Muscle layer of colon (tissue), 2 donors: ENCODE data around the gene DSCAM.

ENCODE experiments used
- H3K27ac ChIP-seq: one replicate; pipeline ENCODE4 v1.7.0; 2013; ENCODE audit warnings: low read depth, mild to moderate bottlenecking, low read length, moderate library complexity
- H3K27me3 ChIP-seq, 2 donors: one replicate each; pipeline ENCODE4 v1.7.0; 2013; ENCODE audit warnings: low read length in 2 of 2, mild to moderate bottlenecking in 2 of 2; ENCODE audit not compliant: insufficient read depth in 2 of 2, control insufficient read depth in 1 of 2
- H3K36me3 ChIP-seq: one replicate; pipeline ENCODE4 v1.7.0; 2013; ENCODE audit warnings: mild to moderate bottlenecking, low read length; ENCODE audit not compliant: insufficient read depth
- H3K4me1 ChIP-seq: one replicate; pipeline ENCODE4 v1.7.0; 2013; ENCODE audit warnings: mild to moderate bottlenecking, low read length; ENCODE audit not compliant: insufficient read depth
- H3K4me3 ChIP-seq, 2 donors: one replicate each; pipeline ENCODE4 v1.7.0; 2013; ENCODE audit warnings: low read length in 2 of 2, low read depth in 1 of 2, mild to moderate bottlenecking in 1 of 2, moderate library complexity in 1 of 2
- H3K9ac ChIP-seq: one replicate; pipeline ENCODE4 v1.7.0; 2013; ENCODE audit warnings: low read length
- H3K9me3 ChIP-seq: one replicate; pipeline ENCODE4 v1.7.0; 2013; ENCODE audit warnings: mild to moderate bottlenecking, low read length
- donor health status: abdominal sarcoma.
- donor health status: Adenocarcinoma of cecum.

The DSCAM gene

GRCh38 chr21:40729761-40730425, 117.1 kb downstream of the DSCAM start:
- no peaks in the 10 kb centered on the region for H3K36me3 ChIP-seq
- no peaks in the 10 kb centered on the region for H3K4me1 ChIP-seq
- H3K9ac ChIP-seq, result no peak overlapping the region
- no peaks in the 10 kb centered on the region for H3K9me3 ChIP-seq
- H3K27me3 ChIP-seq, result no peaks in the 10 kb centered on the region
- H3K4me3 ChIP-seq, result no peak overlapping the region
- H3K27ac ChIP-seq, result no peak overlapping the region

GRCh38 chr21:40723966-40724365, 123.0 kb downstream of the DSCAM start:
- H3K9ac ChIP-seq, result no peak overlapping the region
- no peaks in the 10 kb centered on the region for H3K9me3 ChIP-seq
- no peaks in the 10 kb centered on the region for H3K36me3 ChIP-seq
- no peak overlapping the region for H3K27ac ChIP-seq
- H3K4me1 ChIP-seq, result no peaks in the 10 kb centered on the region
- no peak overlapping the region for H3K4me3 ChIP-seq
- no peaks in the 10 kb centered on the region for H3K27me3 ChIP-seq

- no peaks in the 10 kb centered on the region for H3K4me1 ChIP-seq
- H3K4me3 ChIP-seq, result no peak overlapping the region
- H3K36me3 ChIP-seq, result no peaks in the 10 kb centered on the region
- H3K27me3 ChIP-seq, result no peaks in the 10 kb centered on the region
- H3K9ac ChIP-seq, result no peak overlapping the region
- H3K27ac ChIP-seq, result no peak overlapping the region
- H3K9me3 ChIP-seq, result no peaks in the 10 kb centered on the region
Measured at GRCh38 chr21:40723317-40723716, 123.6 kb downstream of the DSCAM start.

GRCh38 chr21:40719615-40720014, 127.3 kb downstream of the DSCAM start:
- Histone ChIP-seq H3K4me3 (no peak overlapping the region), H3K27me3 (no peaks in the 10 kb centered on the region), H3K27ac (no peak overlapping the region), H3K9ac (no peak overlapping the region), H3K36me3 (no peaks in the 10 kb centered on the region), H3K4me1 (no peaks in the 10 kb centered on the region), H3K9me3 (no peaks in the 10 kb centered on the region)

- H3K27me3 ChIP-seq, result no peaks in the 10 kb centered on the region
- H3K9me3 ChIP-seq, result no peaks in the 10 kb centered on the region
- H3K4me1 ChIP-seq, result no peaks in the 10 kb centered on the region
- H3K4me3 ChIP-seq, result no peak overlapping the region
- H3K36me3 ChIP-seq, result no peaks in the 10 kb centered on the region
- H3K27ac ChIP-seq, result no peak overlapping the region
- H3K9ac ChIP-seq, result no peak overlapping the region
Measured at GRCh38 chr21:40717028-40717427, 129.9 kb downstream of the DSCAM start.

GRCh38 chr21:40714536-40714935, 132.4 kb downstream of the DSCAM start:
- Histone ChIP-seq H3K27ac (no peak overlapping the region), H3K4me3 (no peak overlapping the region)

GRCh38 chr21:40707656-40708244, 139.2 kb downstream of the DSCAM start:
- H3K27me3 ChIP-seq, result no peaks in the 10 kb centered on the region
- H3K4me1 ChIP-seq, result no peaks in the 10 kb centered on the region
- no peak overlapping the region for H3K27ac ChIP-seq
- H3K9ac ChIP-seq, result no peak overlapping the region
- H3K4me3 ChIP-seq, result no peak overlapping the region
- H3K9me3 ChIP-seq, result no peaks in the 10 kb centered on the region
- no peaks in the 10 kb centered on the region for H3K36me3 ChIP-seq

More at GRCh38 chr21:40714536-40714935, 132.4 kb downstream of the DSCAM start:
- no peaks in the 10 kb centered on the region for H3K9me3 ChIP-seq
- H3K4me1 ChIP-seq, result no peaks in the 10 kb centered on the region
- no peaks in the 10 kb centered on the region for H3K27me3 ChIP-seq
- no peaks in the 10 kb centered on the region for H3K36me3 ChIP-seq
- no peak overlapping the region for H3K9ac ChIP-seq

GRCh38 chr21:40706806-40707655, 139.9 kb downstream of the DSCAM start:
- Histone ChIP-seq H3K9me3 (no peaks in the 10 kb centered on the region), H3K4me1 (no peaks in the 10 kb centered on the region), H3K9ac (no peak overlapping the region), H3K27ac (no peak overlapping the region), H3K27me3 (no peaks in the 10 kb centered on the region), H3K36me3 (no peaks in the 10 kb centered on the region), H3K4me3 (no peak overlapping the region)

- H3K9ac ChIP-seq, result no peak overlapping the region
- H3K36me3 ChIP-seq, result no peaks in the 10 kb centered on the region
- no peaks in the 10 kb centered on the region for H3K9me3 ChIP-seq
- no peaks in the 10 kb centered on the region for H3K4me1 ChIP-seq
- no peak overlapping the region for H3K27ac ChIP-seq
- H3K4me3 ChIP-seq, result no peak overlapping the region
- H3K27me3 ChIP-seq, result no peaks in the 10 kb centered on the region
Measured at GRCh38 chr21:40706176-40706575, 140.8 kb downstream of the DSCAM start.

- Histone ChIP-seq H3K27ac (no peak overlapping the region), H3K4me3 (no peak overlapping the region), H3K27me3 (no peaks in the 10 kb centered on the region), H3K4me1 (no peaks in the 10 kb centered on the region), H3K9me3 (no peaks in the 10 kb centered on the region), H3K9ac (no peak overlapping the region), H3K36me3 (no peaks in the 10 kb centered on the region)
Measured at GRCh38 chr21:40704141-40704540, 142.8 kb downstream of the DSCAM start.

GRCh38 chr21:40699366-40699765, 147.6 kb downstream of the DSCAM start:
- Histone ChIP-seq H3K27me3 (no peaks in the 10 kb centered on the region), H3K9ac (no peak overlapping the region), H3K9me3 (no peaks in the 10 kb centered on the region), H3K27ac (no peak overlapping the region), H3K36me3 (no peaks in the 10 kb centered on the region), H3K4me3 (no peak overlapping the region), H3K4me1 (no peaks in the 10 kb centered on the region)
